Endometrial microvascular endothelial cells (primary cell): ENCODE results near the gene CES5A. TPM values are rescaled to one million over a fixed set of nuclear protein-coding genes. Genes with fewer than 3 reads are reported as not detected.
"Not testable (repeated sequence)": the region's sequence is repeated elsewhere in the genome, so short reads cannot be mapped to it uniquely, and the experiment has no call there.

Experiments
- in situ Hi-C: cut with HindIII; loops from 2 replicates; pipeline ENCODE4 v1.10.0; 2017; ENCODE audit warnings: low sequenced_read_pairs, low pct_unique_long_range_greater_than_20kb; ENCODE audit errors: inconsistent ontology term
- total RNA-seq: library from RNA; depleted of rRNA; stranded (reverse); fragments of >200 nt; gene quantifications from one replicate; pipeline ENCODE4 v1.2.3, GENCODE V29; 2015; ENCODE audit errors: inconsistent ontology term

Gene CES5A
- total RNA-seq = not detected

- in situ Hi-C loops = no loop called here
Measured at GRCh38 chr16:55875273-55875672, at the start of gene CES5A. CES5A (minus strand) TSS chr16:55875373; CDS start chr16:55875221, 152 bp downstream.

- in situ Hi-C loops = no loop called here
Measured at GRCh38 chr16:55922662-55923061, 47.5 kb upstream of the CES5A start.

- in situ Hi-C loops = no loop called here
Measured at GRCh38 chr16:55917373-55918160, 42.4 kb upstream of the CES5A start.

DNA sequence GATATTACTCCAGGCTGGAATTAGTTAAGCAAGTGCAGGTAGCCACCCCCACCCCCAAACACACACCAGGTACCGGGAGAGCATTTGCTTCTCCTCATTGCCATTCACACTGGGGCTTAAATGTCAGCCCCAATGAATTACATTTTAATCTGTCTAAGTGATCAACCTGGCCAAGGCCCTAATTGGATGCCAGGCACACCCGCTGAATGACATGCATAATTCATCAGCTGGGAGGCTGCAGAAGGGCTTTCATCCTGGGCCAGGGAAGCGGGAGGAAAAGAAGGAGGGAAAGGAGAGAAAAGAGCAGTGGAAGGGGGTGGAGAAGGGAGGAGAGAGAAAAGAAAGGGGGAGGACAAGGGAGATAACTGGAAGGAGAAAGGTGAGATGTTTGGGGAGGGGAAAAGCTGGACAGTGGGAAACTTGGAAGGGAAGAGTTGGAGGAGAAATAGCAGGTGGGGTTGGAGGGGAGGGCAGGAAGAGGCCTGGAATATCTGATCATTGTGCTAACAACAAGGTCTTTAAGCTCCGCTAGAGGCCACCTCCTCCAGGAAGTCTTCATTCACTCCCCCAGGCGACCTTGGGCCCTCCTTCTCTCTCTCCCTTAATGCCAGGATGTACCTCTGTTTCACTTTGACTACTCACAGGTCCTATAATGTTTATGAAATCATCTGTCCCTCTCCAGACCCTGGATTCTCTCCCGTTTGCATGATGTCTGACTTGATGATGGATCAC, 40.1 kb upstream of the CES5A start:
- in situ Hi-C loops = no loop called here

DNA sequence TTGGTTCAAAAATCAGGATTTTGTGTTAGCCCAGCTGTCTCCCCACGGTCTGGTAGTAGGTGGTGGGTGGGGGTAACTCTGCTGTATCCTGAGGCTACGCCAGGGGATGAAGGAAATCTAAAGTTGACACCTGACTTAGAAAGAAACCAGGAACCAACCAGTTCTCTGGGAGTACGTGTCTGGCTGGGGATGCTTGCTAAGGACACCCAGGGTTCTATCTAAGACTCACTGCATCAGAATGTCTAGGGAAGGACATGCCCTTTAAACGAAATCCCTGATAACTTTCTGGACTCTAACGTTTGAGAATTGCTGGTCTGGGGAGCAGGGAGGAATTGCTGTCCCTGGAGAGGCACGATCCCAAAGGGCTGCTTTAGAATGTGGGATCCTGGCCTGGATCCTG, 39.2 kb upstream of the CES5A start:
- in situ Hi-C loops = no loop called here

DNA sequence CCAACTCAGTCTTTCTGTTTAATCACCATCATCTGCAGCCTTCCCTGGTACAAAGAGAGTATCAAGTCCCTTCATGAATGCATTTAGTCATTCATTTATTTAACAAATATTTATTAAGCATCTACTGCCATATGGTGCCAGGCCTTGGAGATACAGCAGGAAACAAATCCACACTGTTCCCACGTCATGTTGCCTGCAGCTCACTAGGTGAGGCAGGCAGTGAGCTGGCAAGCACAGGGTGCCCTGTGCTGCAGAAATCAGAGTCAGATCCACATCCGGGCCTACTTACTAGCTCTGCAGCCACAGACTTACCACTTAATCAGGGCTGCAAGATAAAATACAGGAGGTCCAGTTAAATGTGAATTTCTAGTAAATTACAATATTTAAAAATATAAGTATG, 38.5 kb upstream of the CES5A start:
- in situ Hi-C loops = no loop called here

DNA sequence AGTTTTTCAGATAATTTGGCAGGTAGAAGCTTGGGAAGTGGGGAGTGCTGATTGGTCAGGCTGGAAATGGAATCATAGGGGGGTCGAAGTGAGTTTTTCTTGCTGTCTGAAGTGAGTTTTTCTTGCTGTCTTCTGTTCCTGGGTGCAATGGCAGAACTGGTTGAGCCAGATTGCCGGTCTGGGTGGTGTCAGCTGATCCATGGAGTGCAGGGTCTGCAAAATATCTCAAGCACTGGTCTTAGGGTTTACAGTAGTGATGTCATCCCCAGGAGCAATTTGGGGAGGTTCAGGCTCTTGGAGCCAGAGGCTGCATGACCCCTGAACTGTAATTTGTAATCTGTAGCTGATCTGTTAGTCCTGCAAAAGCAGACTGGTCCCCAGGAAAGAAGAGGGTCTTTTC, 37.9 kb upstream of the CES5A start:
- in situ Hi-C loops = not testable (repeated sequence)

DNA sequence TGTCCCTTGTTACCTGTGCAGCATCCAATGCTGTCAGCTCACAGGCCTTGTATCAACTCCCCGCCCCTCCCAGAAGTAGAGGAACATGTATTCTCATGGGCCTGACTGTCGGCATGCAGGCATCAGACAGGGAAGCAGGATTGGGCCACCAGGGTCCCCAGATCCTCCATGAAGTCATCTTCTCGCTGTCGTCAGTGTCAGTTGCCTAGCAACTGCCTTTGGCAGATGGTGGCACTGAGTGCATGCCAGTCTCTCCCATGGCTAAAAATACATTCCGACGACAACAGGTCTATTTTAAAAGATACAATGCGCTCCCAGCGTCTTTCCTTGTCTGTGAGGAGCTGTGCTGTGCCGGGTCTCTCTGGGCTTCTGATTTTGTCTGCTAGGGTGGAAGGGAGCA, 36.8 kb upstream of the CES5A start:
- in situ Hi-C loops = no loop called here

DNA sequence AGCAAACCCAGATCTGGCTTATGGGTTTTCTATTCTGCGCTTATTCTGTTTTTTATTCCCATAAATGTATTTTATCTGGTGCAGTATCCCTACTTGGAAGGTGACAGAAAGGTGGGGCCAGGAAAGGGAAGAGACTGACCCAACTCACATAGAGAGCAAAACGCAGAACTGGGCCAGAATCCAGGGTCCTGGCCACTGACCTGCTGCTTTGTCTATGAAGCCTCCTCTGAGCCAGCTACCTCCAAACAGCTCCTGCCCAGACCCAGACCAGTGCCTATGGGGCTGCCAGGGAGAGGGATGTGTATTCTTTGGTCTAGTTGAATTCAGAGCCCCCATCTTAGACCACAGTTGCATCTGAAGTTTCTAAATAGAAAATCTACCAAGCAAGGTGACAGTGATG, 36.4 kb upstream of the CES5A start:
- in situ Hi-C loops = no loop called here

DNA sequence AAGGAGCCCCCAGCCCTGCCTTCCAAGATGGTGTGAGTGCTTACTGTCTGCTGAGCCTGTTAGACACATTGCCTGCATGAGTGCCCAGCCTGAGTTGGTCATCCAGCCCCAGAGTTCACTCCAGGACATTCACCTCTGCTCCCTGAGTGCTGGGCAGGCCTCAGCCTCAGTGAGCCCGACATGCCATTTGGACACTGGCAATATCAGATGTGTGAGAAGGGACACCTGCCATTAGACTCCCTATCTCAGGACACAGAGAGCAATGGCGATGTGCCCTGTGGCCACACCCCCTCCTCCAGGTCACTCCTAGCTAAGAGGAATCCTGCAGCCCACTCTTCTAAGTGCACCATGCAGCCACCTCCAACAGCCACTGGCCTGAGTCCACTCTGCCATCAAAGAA, 34.7 kb upstream of the CES5A start:
- in situ Hi-C loops = no loop called here

- in situ Hi-C loops = no loop called here
Measured at GRCh38 chr16:55908641-55909040, 33.5 kb upstream of the CES5A start.

DNA sequence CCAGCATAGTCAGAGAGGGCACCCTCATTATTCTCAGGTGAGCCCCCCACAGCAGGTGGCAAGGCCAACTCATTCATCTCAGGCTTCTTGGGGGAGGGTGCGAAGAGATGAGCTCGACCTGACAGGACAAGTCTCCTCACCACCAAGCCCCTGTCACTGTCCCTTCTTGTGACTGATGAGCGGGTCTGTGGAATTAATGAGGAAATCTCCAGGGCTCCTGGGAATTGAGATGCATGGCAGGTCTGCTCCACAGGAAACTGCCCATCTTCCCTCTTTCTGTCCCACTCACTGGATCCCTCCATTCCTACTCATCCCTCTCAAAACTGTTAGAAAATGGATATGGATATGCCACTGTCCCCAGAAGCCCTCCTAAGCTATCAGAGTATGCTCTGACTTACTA, 32.5 kb upstream of the CES5A start:
- in situ Hi-C loops = no loop called here

- in situ Hi-C loops = no loop called here
Measured at GRCh38 chr16:55906123-55906522, 30.9 kb upstream of the CES5A start.

DNA sequence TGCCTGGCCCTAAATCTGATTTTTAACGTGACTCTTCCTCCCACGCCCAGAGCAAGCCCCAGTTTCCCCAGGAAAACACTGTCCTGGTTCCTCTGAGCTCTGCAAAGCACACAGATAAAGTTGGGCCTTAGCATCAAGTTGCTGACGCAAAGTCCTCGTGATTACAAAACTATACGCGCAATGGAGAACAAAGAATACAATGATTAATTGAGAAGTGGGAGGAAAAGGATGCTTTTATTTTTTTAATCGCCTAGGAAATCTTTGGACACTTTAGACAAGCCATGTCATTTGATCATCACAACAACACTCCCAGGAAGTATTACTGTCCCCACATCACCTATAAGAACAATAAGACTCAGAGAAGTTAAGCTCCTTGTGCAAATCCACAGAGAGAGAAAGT, 30.5 kb upstream of the CES5A start:
- in situ Hi-C loops = no loop called here

DNA sequence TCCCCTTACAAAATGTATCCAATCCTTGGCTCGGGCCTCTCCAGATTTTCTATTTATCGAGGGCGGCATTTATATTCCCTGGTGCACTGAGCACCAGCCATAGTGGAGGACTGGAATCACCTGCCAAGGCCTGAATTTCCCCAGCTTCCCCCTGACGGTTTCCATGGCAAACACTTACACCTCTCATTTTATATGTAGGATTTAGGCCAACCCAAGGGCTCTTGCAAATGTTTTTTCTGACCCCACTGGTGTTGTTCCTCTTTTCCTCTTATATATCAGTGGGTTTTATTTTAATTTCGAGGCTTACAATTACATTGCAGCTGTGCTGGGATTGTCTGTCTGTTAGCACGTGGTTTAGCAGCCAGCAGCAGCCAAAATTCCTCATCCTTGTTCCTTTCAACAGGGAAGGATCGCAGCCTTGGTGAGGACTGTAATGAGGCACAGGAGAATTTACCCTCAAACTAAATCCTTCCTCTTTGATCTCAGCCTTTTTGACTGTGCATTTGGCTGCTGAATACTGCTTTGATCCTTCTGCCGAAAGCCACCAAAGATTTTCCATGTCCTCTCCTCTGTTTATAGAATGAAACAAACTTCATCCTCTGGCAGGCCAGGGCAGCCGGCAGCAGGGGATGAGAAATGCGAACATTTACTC, 26.5 kb upstream of the CES5A start:
- in situ Hi-C loops = no loop called here

DNA sequence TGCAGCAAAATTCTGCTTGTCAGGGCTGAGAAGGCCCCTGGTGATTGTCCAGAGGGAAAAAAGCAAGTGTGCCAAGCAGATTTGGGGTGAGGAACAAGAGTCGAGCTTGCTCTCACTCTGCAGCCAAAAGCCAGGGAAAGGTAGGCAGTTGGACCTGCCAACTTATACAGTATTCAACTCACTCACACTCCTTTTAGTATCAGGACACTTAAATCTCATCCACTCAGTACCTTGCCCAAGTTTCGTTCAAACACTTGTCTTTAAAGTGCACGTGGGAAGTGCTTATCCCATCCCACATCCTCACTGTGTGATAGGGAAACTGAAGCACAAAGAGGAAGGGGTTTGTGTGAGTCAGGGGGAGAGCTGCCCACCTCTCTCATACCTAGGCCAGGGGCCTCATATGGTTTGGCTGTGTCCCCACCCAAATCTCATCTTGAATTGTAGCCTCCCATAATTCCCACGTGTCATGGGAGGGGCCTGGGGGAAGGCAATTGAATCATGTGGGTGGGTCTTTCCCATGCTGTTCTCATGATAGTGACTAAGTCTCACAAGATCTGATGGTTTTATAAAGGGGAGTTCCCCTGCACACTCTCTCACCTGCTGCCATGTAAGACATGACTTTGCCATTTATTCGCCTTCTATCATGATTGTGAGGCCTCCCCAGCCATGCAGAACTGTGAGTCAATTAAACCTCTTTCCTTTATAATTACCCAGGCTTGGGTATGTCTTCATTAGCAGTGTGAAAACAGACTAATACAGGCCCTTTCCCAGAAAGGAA, 25.6 kb upstream of the CES5A start:
- in situ Hi-C loops = no loop called here

GRCh38 chr16:55899857-55900256, 24.7 kb upstream of the CES5A start:
- in situ Hi-C loops = no loop called here

GRCh38 chr16:55898592-55898991, 23.4 kb upstream of the CES5A start:
- in situ Hi-C loops = no loop called here

DNA sequence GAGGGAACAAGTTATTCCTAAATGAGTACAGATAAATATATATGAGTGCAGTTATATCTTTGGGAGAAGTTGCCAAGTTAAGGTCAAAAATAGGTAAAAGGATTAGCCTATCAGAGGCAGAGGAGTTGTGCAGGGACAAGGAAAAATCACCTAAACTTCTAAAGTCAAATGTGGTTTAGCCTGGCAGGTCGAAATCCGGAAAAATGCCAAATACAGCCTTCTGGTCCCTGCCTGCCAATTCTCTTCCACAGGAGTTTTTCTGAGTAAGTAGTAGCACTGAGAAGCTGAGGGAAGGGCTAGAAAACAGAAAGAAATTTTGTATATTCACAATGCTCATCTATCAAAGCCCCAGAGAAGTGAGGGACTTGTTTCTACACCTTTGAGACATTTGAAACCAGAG, 17.6 kb upstream of the CES5A start:
- in situ Hi-C loops = no loop called here
